ENCODE results near the gene ALPL.

Gene ALPL

GRCh38 chr1:21617126-21617738 is 108.0 kb downstream of the ALPL start:
- H3K4me3 ChIP-seq, result no peak overlapping the region
- in situ Hi-C loops (cut with MboI; ENCODE audit: low sequenced_read_pairs), result no loop called here
- DNase-seq (ENCODE audit: low spot score in 2 of 2), result no peak
- H3K4me1 ChIP-seq, result no peaks in the 10 kb centered on the region
- H3K27me3 ChIP-seq (ENCODE audit: low read depth), result no peaks in the 10 kb centered on the region
- H3K36me3 ChIP-seq (replicated peaks), result no peaks in the 10 kb centered on the region
- H3K9me3 ChIP-seq, result no peaks in the 10 kb centered on the region

GRCh38 chr1:21618059-21618458 is 108.8 kb downstream of the ALPL start:
- Histone ChIP-seq H3K9me3 (no peaks in the 10 kb centered on the region), H3K27me3 (ENCODE audit: low read depth) (no peaks in the 10 kb centered on the region), H3K4me1 (no peaks in the 10 kb centered on the region), H3K4me3 (no peak overlapping the region), H3K36me3 (replicated peaks) (no peaks in the 10 kb centered on the region)
- no peak for DNase-seq (ENCODE audit: low spot score in 2 of 2)
- in situ Hi-C loops (cut with MboI; ENCODE audit: low sequenced_read_pairs), result no loop called here

- DNase-seq (ENCODE audit: low spot score in 2 of 2), result no peak
- Histone ChIP-seq H3K27me3 (ENCODE audit: low read depth) (no peaks in the 10 kb centered on the region), H3K36me3 (replicated peaks) (no peaks in the 10 kb centered on the region), H3K4me3 (no peak overlapping the region), H3K9me3 (no peaks in the 10 kb centered on the region), H3K4me1 (no peaks in the 10 kb centered on the region)
- in situ Hi-C loops (cut with MboI; ENCODE audit: low sequenced_read_pairs), result no loop called here
Observed at GRCh38 chr1:21618561-21619374, 109.5 kb downstream of the ALPL start.

GRCh38 chr1:21619375-21619947 is 110.2 kb downstream of the ALPL start:
- in situ Hi-C loops (cut with MboI; ENCODE audit: low sequenced_read_pairs), result no loop called here
- H3K27me3 ChIP-seq (ENCODE audit: low read depth), result no peaks in the 10 kb centered on the region
- no peaks in the 10 kb centered on the region for H3K4me1 ChIP-seq
- DNase-seq (ENCODE audit: low spot score in 2 of 2), result no peak
- no peaks in the 10 kb centered on the region for H3K36me3 ChIP-seq (replicated peaks)
- H3K4me3 ChIP-seq, result no peak overlapping the region
- no peaks in the 10 kb centered on the region for H3K9me3 ChIP-seq

- Histone ChIP-seq H3K9me3 (no peaks in the 10 kb centered on the region), H3K36me3 (replicated peaks) (no peaks in the 10 kb centered on the region), H3K4me1 (no peaks in the 10 kb centered on the region), H3K4me3 (no peak overlapping the region), H3K27me3 (ENCODE audit: low read depth) (no peaks in the 10 kb centered on the region)
- in situ Hi-C loops (cut with MboI; ENCODE audit: low sequenced_read_pairs), result no loop called here
- DNase-seq (ENCODE audit: low spot score in 2 of 2), result no peak
Observed at GRCh38 chr1:21620011-21620410, 110.8 kb downstream of the ALPL start.

GRCh38 chr1:21620496-21620895 is 111.3 kb downstream of the ALPL start:
- H3K27me3 ChIP-seq (ENCODE audit: low read depth), result no peaks in the 10 kb centered on the region
- H3K4me3 ChIP-seq, result no peak overlapping the region
- no peaks in the 10 kb centered on the region for H3K4me1 ChIP-seq
- in situ Hi-C loops (cut with MboI; ENCODE audit: low sequenced_read_pairs), result no loop called here
- no peaks in the 10 kb centered on the region for H3K9me3 ChIP-seq
- no peaks in the 10 kb centered on the region for H3K36me3 ChIP-seq (replicated peaks)
- DNase-seq (ENCODE audit: low spot score in 2 of 2), result no peak

- no peaks in the 10 kb centered on the region for H3K4me1 ChIP-seq
- no peaks in the 10 kb centered on the region for H3K9me3 ChIP-seq
- in situ Hi-C loops (cut with MboI; ENCODE audit: low sequenced_read_pairs), result no loop called here
- no peaks in the 10 kb centered on the region for H3K36me3 ChIP-seq (replicated peaks)
- no peak overlapping the region for H3K4me3 ChIP-seq
- no peak for DNase-seq (ENCODE audit: low spot score in 2 of 2)
- H3K27me3 ChIP-seq (ENCODE audit: low read depth), result no peaks in the 10 kb centered on the region
Observed at GRCh38 chr1:21621051-21621450, 111.8 kb downstream of the ALPL start.

GRCh38 chr1:21621761-21622436 is 112.7 kb downstream of the ALPL start:
- Histone ChIP-seq H3K36me3 (replicated peaks) (no peaks in the 10 kb centered on the region), H3K27me3 (ENCODE audit: low read depth) (no peaks in the 10 kb centered on the region), H3K4me1 (no peaks in the 10 kb centered on the region), H3K9me3 (no peaks in the 10 kb centered on the region), H3K4me3 (no peak overlapping the region)
- DNase-seq (ENCODE audit: low spot score in 2 of 2), result no peak
- in situ Hi-C loops (cut with MboI; ENCODE audit: low sequenced_read_pairs), result no loop called here

GRCh38 chr1:21622466-21623315 is 113.5 kb downstream of the ALPL start:
- Histone ChIP-seq H3K27me3 (ENCODE audit: low read depth) (no peaks in the 10 kb centered on the region), H3K4me3 (no peak overlapping the region), H3K36me3 (replicated peaks) (no peaks in the 10 kb centered on the region), H3K4me1 (no peaks in the 10 kb centered on the region), H3K9me3 (no peaks in the 10 kb centered on the region)
- in situ Hi-C loops (cut with MboI; ENCODE audit: low sequenced_read_pairs), result no loop called here
- no peak for DNase-seq (ENCODE audit: low spot score in 2 of 2)

GRCh38 chr1:21623410-21623961 is 114.3 kb downstream of the ALPL start:
- DNase-seq (ENCODE audit: low spot score in 2 of 2), result no peak
- no peaks in the 10 kb centered on the region for H3K36me3 ChIP-seq (replicated peaks)
- no peaks in the 10 kb centered on the region for H3K9me3 ChIP-seq
- no peak overlapping the region for H3K4me3 ChIP-seq
- no peaks in the 10 kb centered on the region for H3K4me1 ChIP-seq
- H3K27me3 ChIP-seq (ENCODE audit: low read depth), result no peaks in the 10 kb centered on the region
- in situ Hi-C loops (cut with MboI; ENCODE audit: low sequenced_read_pairs), result no loop called here

- H3K9me3 ChIP-seq, result no peaks in the 10 kb centered on the region
- in situ Hi-C loops (cut with MboI; ENCODE audit: low sequenced_read_pairs), result no loop called here
- no peaks in the 10 kb centered on the region for H3K27me3 ChIP-seq (ENCODE audit: low read depth)
- no peak overlapping the region for H3K4me3 ChIP-seq
- H3K36me3 ChIP-seq (replicated peaks), result no peaks in the 10 kb centered on the region
- no peak for DNase-seq (ENCODE audit: low spot score in 2 of 2)
- no peaks in the 10 kb centered on the region for H3K4me1 ChIP-seq
Observed at GRCh38 chr1:21624571-21625389, 115.6 kb downstream of the ALPL start.

GRCh38 chr1:21625390-21626190 is 116.4 kb downstream of the ALPL start:
- Histone ChIP-seq H3K4me3 (no peak overlapping the region), H3K9me3 (no peaks in the 10 kb centered on the region), H3K4me1 (no peaks in the 10 kb centered on the region), H3K27me3 (ENCODE audit: low read depth) (no peaks in the 10 kb centered on the region), H3K36me3 (replicated peaks) (no peaks in the 10 kb centered on the region)
- in situ Hi-C loops (cut with MboI; ENCODE audit: low sequenced_read_pairs), result no loop called here
- DNase-seq (ENCODE audit: low spot score in 2 of 2), result no peak

Data from HAP-1 (cell line).